Peyer's patch (tissue), 4 donors: ENCODE data around the gene SLCO4A1. TPM values are rescaled to one million over a fixed set of nuclear protein-coding genes. Genes with fewer than 3 reads are reported as not detected.
"Not testable (repeated sequence)": the region's sequence is repeated elsewhere in the genome, so short reads cannot be mapped to it uniquely, and the experiment has no call there.

Source experiments
- DNase-seq, 3 donors: peaks; one replicate each; pipeline ENCODE4 v3.0.0-alpha.2; 2017 to 2019
- H3K27ac ChIP-seq, 4 donors: fragments of 200-600 bp; sonication (generic); one replicate each; pipeline ENCODE4 v1.5.1; 2016 to 2019
- H3K27me3 ChIP-seq, 2 donors: fragments of 200-600 bp; sonication (generic); one replicate each; pipeline ENCODE4 v1.5.1; 2019
- H3K36me3 ChIP-seq, 3 donors: fragments of 200-600 bp; sonication (generic); one replicate each; pipeline ENCODE4 v1.5.1; 2016 to 2019
- H3K4me1 ChIP-seq, 4 donors: fragments of 200-600 bp; sonication (generic); one replicate each; pipeline ENCODE4 v1.5.1; 2016 to 2019
- H3K4me3 ChIP-seq, 4 donors: fragments of 200-600 bp; sonication (generic); 1 replicate in 3 of 4; 2 replicates in 1 of 4; pipeline ENCODE4 v1.5.1; 2016 to 2019; ENCODE audit warnings: mild to moderate bottlenecking in 1 of 4
- H3K9me3 ChIP-seq, 4 donors: fragments of 200-600 bp; sonication (generic); one replicate each; pipeline ENCODE4 v1.5.1; 2016 to 2019; ENCODE audit warnings: mild to moderate bottlenecking in 1 of 4
- POLR2A ChIP-seq, 2 donors: fragments of 450-650 bp; IDR thresholded peaks; one replicate each; pipeline ENCODE4 v1.5.1; 2017; ENCODE audit warnings: antibody characterized with exemption in 2 of 2, mild to moderate bottlenecking in 2 of 2, moderate library complexity in 2 of 2
- total RNA-seq, 4 donors: library from RNA; depleted of rRNA; stranded (reverse); fragments of >200 nt; gene quantifications; one replicate each; pipeline ENCODE4 v1.1.0, GENCODE V29; 2016
- TF ChIP-seq, protein P1 (sequence below), 6 experiments: fragments of 450-650 bp in 4 of 6; fragments of 200-600 bp in 2 of 6; sonication (generic) in 1 of 6; IDR thresholded peaks; one replicate each; pipeline ENCODE4 v1.5.1; 2017 to 2019; ENCODE audit warnings: antibody characterized with exemption in 6 of 6, mild to moderate bottlenecking in 3 of 6, moderate library complexity in 1 of 6

Gene SLCO4A1
- total RNA-seq, 4 donors from 2014 or later = 6.7 to 42.9 (median 28.5) TPM

DNA sequence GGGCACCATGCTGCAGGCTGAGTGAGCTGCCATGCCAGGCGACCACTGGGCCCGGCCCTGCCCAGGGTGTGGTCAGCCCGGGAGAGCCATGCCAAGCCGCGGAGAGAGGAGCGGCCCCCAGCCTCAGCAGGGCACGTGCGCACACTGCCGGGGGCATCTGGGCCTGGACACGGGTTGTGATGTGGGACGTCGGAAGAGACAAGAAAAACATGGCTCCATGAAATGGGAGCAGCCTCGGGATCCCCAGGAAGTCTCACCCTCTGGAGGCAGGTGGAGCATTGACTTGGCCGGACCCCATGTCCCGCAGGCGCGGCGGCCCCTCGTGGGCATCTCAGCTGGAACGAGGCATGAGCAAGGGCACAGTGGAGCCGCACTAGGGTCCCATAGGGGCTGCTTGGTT, 16.8 kb upstream of the SLCO4A1 start:
- H3K4me3 ChIP-seq = no peak overlapping the region
- no peaks in the 10 kb centered on the region for H3K9me3 ChIP-seq
- H3K27me3 ChIP-seq = no peaks in the 10 kb centered on the region
- no peaks in the 10 kb centered on the region for H3K36me3 ChIP-seq
- DNase-seq = no peak
- H3K4me1 ChIP-seq = peaks cover 10 to 37% (median 27%) of the 10 kb centered on the region in 4 donors
- H3K27ac ChIP-seq = peak overlapping the region; percentile 91 to 99 (median 92)
- TF ChIP-seq, protein P1, sequence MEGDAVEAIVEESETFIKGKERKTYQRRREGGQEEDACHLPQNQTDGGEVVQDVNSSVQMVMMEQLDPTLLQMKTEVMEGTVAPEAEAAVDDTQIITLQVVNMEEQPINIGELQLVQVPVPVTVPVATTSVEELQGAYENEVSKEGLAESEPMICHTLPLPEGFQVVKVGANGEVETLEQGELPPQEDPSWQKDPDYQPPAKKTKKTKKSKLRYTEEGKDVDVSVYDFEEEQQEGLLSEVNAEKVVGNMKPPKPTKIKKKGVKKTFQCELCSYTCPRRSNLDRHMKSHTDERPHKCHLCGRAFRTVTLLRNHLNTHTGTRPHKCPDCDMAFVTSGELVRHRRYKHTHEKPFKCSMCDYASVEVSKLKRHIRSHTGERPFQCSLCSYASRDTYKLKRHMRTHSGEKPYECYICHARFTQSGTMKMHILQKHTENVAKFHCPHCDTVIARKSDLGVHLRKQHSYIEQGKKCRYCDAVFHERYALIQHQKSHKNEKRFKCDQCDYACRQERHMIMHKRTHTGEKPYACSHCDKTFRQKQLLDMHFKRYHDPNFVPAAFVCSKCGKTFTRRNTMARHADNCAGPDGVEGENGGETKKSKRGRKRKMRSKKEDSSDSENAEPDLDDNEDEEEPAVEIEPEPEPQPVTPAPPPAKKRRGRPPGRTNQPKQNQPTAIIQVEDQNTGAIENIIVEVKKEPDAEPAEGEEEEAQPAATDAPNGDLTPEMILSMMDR (IDR thresholded peaks at IDR 0.05) = no peak
- no peak for TF ChIP-seq POLR2A (IDR thresholded peaks at IDR 0.05)

DNA sequence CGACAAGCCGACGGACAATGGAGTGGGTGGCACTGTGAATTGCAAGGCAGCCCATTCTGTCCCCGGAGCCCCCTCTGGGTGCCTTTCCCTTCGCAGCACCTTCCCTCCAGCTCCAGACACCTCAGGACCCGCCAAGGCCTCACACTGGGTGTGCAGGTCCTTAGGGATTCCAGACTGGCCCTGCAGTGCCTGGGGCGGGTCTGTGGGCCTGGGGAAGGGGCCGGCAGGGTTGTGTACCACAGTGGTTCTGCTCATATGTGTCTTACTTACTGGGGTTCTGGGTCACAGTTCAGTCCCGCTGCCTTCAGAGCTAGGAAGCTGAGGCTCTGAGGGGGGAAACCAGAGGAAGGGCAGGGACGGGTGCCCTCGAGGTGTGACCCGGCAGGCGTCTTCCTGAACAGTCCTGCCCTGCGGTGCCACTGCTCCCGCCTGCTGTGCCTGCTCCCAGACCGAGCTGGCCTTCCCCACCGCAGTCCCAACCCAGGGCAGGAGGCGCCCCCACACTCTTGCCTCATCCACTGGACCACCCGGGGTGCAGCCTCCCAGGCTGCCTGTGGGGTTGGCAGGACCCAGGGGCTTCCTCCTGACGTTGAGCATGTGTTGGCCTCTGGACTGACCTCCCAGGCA, 16.3 kb upstream of the SLCO4A1 start:
- TF ChIP-seq, protein P1 (IDR thresholded peaks at IDR 0.05) = no peak
- Histone ChIP-seq H3K4me3 (no peak overlapping the region), H3K36me3 (no peaks in the 10 kb centered on the region), H3K9me3 (no peaks in the 10 kb centered on the region), H3K27me3 (no peaks in the 10 kb centered on the region), H3K27ac (peak overlapping the region in 1 of 4 donors; percentile 92), H3K4me1 (peaks cover 10 to 37% (median 27%) of the 10 kb centered on the region in 4 donors)
- no peak for DNase-seq

DNA sequence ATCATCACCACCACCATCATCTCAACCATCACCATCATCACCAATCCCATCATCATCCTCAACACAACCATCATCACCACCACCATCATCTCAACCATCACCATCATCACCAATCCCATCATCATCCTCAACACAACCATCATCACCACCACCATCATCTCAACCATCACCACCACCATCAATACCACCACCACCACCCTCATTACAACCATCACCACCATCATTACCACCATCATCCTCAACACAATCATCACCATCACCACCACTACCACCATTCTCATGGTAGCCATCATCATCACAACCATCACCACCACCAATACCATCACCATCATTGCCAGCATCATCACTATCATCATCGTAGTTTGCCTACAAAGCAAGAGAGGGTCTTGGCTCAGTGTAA, 14.9 kb upstream of the SLCO4A1 start:
- not testable (repeated sequence) for DNase-seq, H3K27me3 ChIP-seq, H3K4me3 ChIP-seq, H3K9me3 ChIP-seq, H3K36me3 ChIP-seq
- Histone ChIP-seq H3K27ac (peak overlapping the region; percentile 14 to 69 (median 64)), H3K4me1 (peaks cover 10 to 37% (median 23%) of the 10 kb centered on the region in 4 donors)

DNA sequence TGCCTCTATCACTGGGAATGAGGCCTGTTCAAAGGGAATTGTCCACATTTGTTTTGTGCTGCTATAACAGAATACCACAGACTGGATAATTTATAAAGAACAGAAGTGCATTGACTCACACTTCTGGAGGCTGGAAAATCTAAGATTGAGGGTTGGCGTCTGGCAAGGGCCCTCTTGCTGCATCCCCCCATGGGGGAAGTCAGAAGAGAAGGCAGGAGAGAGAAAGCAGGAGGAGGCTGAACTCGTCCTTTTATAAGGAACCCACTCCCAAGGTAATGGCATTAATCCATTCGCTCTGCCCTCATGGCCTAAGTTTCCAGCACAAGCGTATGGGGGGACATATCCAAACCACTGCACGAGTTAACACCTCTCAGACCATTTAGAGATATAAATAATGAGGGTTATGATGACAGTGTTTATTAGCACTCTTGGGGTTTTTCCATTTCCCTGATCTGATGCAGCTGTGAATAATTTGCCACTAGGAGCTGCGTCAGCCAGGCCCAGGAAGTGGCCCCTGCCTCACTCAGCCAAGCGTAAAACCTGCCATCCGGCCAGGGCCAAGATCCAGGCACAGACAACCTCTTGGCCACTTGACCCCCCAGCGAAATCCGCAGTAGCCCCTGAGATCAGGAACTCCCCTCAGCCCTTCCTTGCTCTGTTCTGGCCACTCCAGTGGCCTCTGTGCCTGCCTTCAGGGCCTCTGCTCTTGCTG, 14.2 kb upstream of the SLCO4A1 start:
- H3K4me3 ChIP-seq = no peak overlapping the region
- peak in 2 of 3 donors; percentile 69 to 80 for DNase-seq
- H3K4me1 ChIP-seq = peaks cover 5 to 31% (median 16%) of the 10 kb centered on the region in 4 donors
- no peak for TF ChIP-seq POLR2A (IDR thresholded peaks at IDR 0.05)
- TF ChIP-seq, protein P1 (IDR thresholded peaks at IDR 0.05) = no peak
- no peaks in the 10 kb centered on the region for H3K27me3 ChIP-seq
- no peaks in the 10 kb centered on the region for H3K9me3 ChIP-seq
- H3K36me3 ChIP-seq = no peaks in the 10 kb centered on the region
- H3K27ac ChIP-seq = peak overlapping the region; percentile 14 to 69 (median 64)

DNA sequence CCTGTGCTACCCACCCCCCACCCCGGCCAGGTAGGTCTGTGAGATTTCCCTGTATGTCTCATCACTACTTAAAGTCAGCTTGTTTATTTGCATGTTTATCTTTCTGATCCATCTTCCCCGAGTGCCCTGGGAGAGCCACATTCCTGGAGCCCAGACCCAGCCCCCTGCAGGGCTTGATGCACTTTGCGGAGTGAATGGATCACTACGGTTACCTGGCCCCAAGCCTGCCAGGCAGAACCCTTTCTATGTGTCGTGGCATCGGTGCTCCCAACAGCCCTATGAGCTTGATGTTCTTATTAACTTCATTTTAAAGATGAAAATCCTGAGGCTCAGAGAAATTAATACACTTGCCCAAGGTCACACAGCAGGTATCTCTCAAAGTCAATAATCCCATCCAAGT, 13.6 kb upstream of the SLCO4A1 start:
- TF ChIP-seq POLR2A (IDR thresholded peaks at IDR 0.05) = no peak
- TF ChIP-seq, protein P1 (IDR thresholded peaks at IDR 0.05) = no peak
- peak overlapping the region in 3 of 4 donors; percentile 61 to 69 (median 67) for H3K27ac ChIP-seq
- H3K4me3 ChIP-seq = no peak overlapping the region
- no peak for DNase-seq
- H3K9me3 ChIP-seq = no peaks in the 10 kb centered on the region
- peaks cover 0 to 25% (median 11%) of the 10 kb centered on the region in 4 donors for H3K4me1 ChIP-seq
- H3K27me3 ChIP-seq = no peaks in the 10 kb centered on the region
- H3K36me3 ChIP-seq = no peaks in the 10 kb centered on the region

DNA sequence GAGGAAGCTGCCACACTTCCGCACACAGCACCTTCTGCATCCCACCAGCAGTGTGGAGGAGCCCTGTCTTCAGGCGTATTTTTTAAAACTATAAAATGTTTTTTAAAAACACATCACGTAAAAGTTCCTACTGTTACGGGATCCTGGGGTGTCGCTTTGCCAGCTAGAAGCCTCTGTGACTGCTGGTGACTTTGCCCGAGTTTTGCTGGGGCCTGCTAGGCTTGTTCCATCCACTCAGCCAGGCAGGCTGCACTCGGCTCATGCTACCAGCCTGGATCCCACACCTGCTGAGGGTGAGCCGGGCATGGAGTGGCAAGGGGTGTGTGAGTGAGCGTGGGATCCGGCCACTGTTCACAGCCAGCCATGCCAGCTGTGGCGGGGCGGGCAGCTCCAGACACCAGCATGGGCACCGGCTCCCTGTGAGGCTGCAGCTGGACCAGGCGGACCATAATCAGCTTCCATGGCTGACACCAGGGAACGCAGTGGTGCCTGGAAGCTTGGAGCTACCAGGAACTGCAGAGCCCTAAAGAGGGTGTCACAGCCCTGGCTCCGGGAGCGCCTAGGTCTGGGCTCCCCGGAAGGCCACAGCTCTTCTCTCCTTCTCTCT, 12.3 kb upstream of the SLCO4A1 start:
- DNase-seq = no peak
- no peak overlapping the region for H3K4me3 ChIP-seq
- H3K4me1 ChIP-seq = peaks cover 0 to 16% (median under 1%) of the 10 kb centered on the region in 4 donors
- H3K27me3 ChIP-seq = no peaks in the 10 kb centered on the region
- peak overlapping the region in 1 of 4 donors; percentile 25 for H3K27ac ChIP-seq
- no peaks in the 10 kb centered on the region for H3K36me3 ChIP-seq
- H3K9me3 ChIP-seq = no peaks in the 10 kb centered on the region
- no peak for TF ChIP-seq POLR2A (IDR thresholded peaks at IDR 0.05)
- TF ChIP-seq, protein P1 (IDR thresholded peaks at IDR 0.05) = no peak
